GM18511 (cell line): ENCODE measurements around the gene FIGLA.

Source experiments
- ATAC-seq: cut with Tn5 transposase; IDR thresholded peaks from one replicate; pipeline ENCODE4 v1.9.1; 2021; ENCODE audit warnings: mild to moderate bottlenecking, moderate library complexity; ENCODE audit not compliant: unreplicated experiment

The FIGLA gene

GRCh38 chr2:70776266-70776665 lies 14.2 kb downstream of the FIGLA start:
- ATAC-seq: no peak

GRCh38 chr2:70775141-70775540 lies 15.3 kb downstream of the FIGLA start:
- no peak for ATAC-seq

- ATAC-seq: no peak
These were observed 17.8 kb downstream of the FIGLA start for GRCh38 chr2:70772486-70773155.

GRCh38 chr2:70771446-70771845 lies 19.0 kb downstream of the FIGLA start:
- ATAC-seq: peak; percentile 84

- ATAC-seq: no peak
These were observed 21.0 kb downstream of the FIGLA start for GRCh38 chr2:70769450-70769849.

GRCh38 chr2:70768590-70769085 lies 21.8 kb downstream of the FIGLA start:
- ATAC-seq: no peak

- ATAC-seq: no peak
These were observed 22.5 kb downstream of the FIGLA start, which contains the start of gene ADD2 for GRCh38 chr2:70767699-70768589. TSS of gene ADD2 (minus strand) at chr2:70768200. CDS start at chr2:70706408, 61,792 bp downstream.

- no peak for ATAC-seq
These were observed 23.3 kb downstream of the FIGLA start for GRCh38 chr2:70767079-70767698.

GRCh38 chr2:70766357-70767078 lies 23.9 kb downstream of the FIGLA start:
- ATAC-seq: no peak

- ATAC-seq: no peak
These were observed 24.9 kb downstream of the FIGLA start for GRCh38 chr2:70765507-70765906.

GRCh38 chr2:70759446-70759845 lies 31.0 kb downstream of the FIGLA start:
- no peak for ATAC-seq

GRCh38 chr2:70757966-70758365 lies 32.5 kb downstream of the FIGLA start:
- ATAC-seq: no peak

GRCh38 chr2:70757360-70757759 lies 33.1 kb downstream of the FIGLA start:
- no peak for ATAC-seq

GRCh38 chr2:70756128-70756527 lies 34.3 kb downstream of the FIGLA start:
- ATAC-seq: no peak

- ATAC-seq: no peak
These were observed 36.5 kb downstream of the FIGLA start for GRCh38 chr2:70753902-70754301.

- ATAC-seq: no peak
These were observed 37.4 kb downstream of the FIGLA start for GRCh38 chr2:70753031-70753430.

GRCh38 chr2:70752396-70752795 lies 38.0 kb downstream of the FIGLA start:
- no peak for ATAC-seq

- no peak for ATAC-seq
These were observed 38.6 kb downstream of the FIGLA start for GRCh38 chr2:70751881-70752280.

GRCh38 chr2:70750320-70750719 lies 40.1 kb downstream of the FIGLA start:
- no peak for ATAC-seq

- no peak for ATAC-seq
These were observed 42.2 kb downstream of the FIGLA start for GRCh38 chr2:70748002-70748784.
